HepG2 (cell line): Measurements from ENCODE around the gene PCTP. TPM values are rescaled to one million over a fixed set of nuclear protein-coding genes. Genes with fewer than 3 reads are reported as not detected.

ENCODE experiments used
- DNMT1 ChIP-seq: sonication (generic); formaldehyde crosslinking; IDR thresholded peaks from 2 replicates; pipeline ENCODE4 v1.5.1; 2020; ENCODE audit warnings: mild to moderate bottlenecking, missing genetic modification reagents
- NCOR1 ChIP-seq: fragments of 200-600 bp; sonication (generic); IDR thresholded peaks from 2 replicates; pipeline ENCODE4 v1.7.0; 2017; ENCODE audit warnings: antibody characterized with exemption, low read length, borderline replicate concordance
- ZNF367 ChIP-seq: sonication (generic); formaldehyde crosslinking; IDR thresholded peaks from 2 replicates; pipeline ENCODE4 v1.4.0; 2020; ENCODE audit warnings: missing genetic modification reagents, borderline replicate concordance
- ZNF543 ChIP-seq: sonication (generic); formaldehyde crosslinking; IDR thresholded peaks from 2 replicates; pipeline ENCODE4 v1.4.0; 2020; ENCODE audit warnings: mild to moderate bottlenecking, missing genetic modification reagents
- ZNF549 ChIP-seq: sonication (generic); formaldehyde crosslinking; IDR thresholded peaks from 2 replicates; pipeline ENCODE4 v1.5.0; 2020; ENCODE audit warnings: missing genetic modification reagents
- ZNF879 ChIP-seq: sonication (generic); formaldehyde crosslinking; IDR thresholded peaks from 2 replicates; pipeline ENCODE4 v1.8.1; 2023; ENCODE audit warnings: missing genetic modification reagents
- polyA plus RNA-seq, 8 experiments: library from polyadenylated mRNA; depleted of rRNA in 3 of 8; stranded (reverse) in 7 of 8; unstranded in 1 of 8; fragments of >200 nt; fragmentation: Illumina TruSeq in 4 of 8; extraction: Trizol in 4 of 8; gene quantifications; 2 replicates each; pipeline versions ENCODE4 v1.2.1 to v1.2.3, GENCODE V29; 2011 to 2016; ENCODE audit warnings: low read depth in 4 of 8, missing spikeins in 1 of 8, mixed read lengths in 1 of 8; ENCODE audit not compliant: insufficient read depth in 1 of 8
- total RNA-seq, 5 experiments: library from RNA; depleted of rRNA; stranded (reverse); fragments of >200 nt; fragmentation: Illumina TruSeq; extraction: Trizol; gene quantifications; 2 replicates each; pipeline ENCODE4 v1.2.3, GENCODE V29; 2016; ENCODE audit warnings: low read depth in 1 of 5
- TF ChIP-seq, protein P1 (sequence below), 2 experiments: IDR thresholded peaks; 2 replicates each; pipeline ENCODE4 v1.6.1; 2011 to 2012; ENCODE audit warnings: low read length in 2 of 2, borderline replicate concordance in 1 of 2, low read depth in 1 of 2, mild to moderate bottlenecking in 1 of 2, moderate library complexity in 1 of 2
- TF ChIP-seq, protein P2 (sequence below): sonication (generic); formaldehyde crosslinking; IDR thresholded peaks from 2 replicates; pipeline ENCODE4 v1.4.0; 2020; ENCODE audit warnings: mild to moderate bottlenecking, missing genetic modification reagents
- TF ChIP-seq, protein P3 (sequence below): sonication (generic); formaldehyde crosslinking; IDR thresholded peaks from 2 replicates; pipeline ENCODE4 v1.4.0; 2020; ENCODE audit warnings: missing genetic modification reagents, borderline replicate concordance
- TF ChIP-seq, protein P4 (sequence below): sonication (generic); formaldehyde crosslinking; IDR thresholded peaks from 2 replicates; pipeline ENCODE4 v1.4.0; 2020; ENCODE audit warnings: missing genetic modification reagents; ENCODE audit errors: not compliant biosample characterization
- TF ChIP-seq, protein P5 (sequence below): sonication (generic); formaldehyde crosslinking; IDR thresholded peaks from 2 replicates; pipeline ENCODE4 v1.5.0; 2020; ENCODE audit warnings: mild to moderate bottlenecking, missing genetic modification reagents
- TF ChIP-seq, protein P6 (sequence below): sonication (generic); formaldehyde crosslinking; IDR thresholded peaks from 2 replicates; pipeline ENCODE4 v1.4.0; 2020; ENCODE audit warnings: missing genetic modification reagents

The PCTP gene
- total and polyA plus RNA-seq, 2 of the 13 experiments (the other 11 are each of a cell fraction or from before 2014, with no cell fraction given): 37.1 to 50.7 TPM

DNA sequence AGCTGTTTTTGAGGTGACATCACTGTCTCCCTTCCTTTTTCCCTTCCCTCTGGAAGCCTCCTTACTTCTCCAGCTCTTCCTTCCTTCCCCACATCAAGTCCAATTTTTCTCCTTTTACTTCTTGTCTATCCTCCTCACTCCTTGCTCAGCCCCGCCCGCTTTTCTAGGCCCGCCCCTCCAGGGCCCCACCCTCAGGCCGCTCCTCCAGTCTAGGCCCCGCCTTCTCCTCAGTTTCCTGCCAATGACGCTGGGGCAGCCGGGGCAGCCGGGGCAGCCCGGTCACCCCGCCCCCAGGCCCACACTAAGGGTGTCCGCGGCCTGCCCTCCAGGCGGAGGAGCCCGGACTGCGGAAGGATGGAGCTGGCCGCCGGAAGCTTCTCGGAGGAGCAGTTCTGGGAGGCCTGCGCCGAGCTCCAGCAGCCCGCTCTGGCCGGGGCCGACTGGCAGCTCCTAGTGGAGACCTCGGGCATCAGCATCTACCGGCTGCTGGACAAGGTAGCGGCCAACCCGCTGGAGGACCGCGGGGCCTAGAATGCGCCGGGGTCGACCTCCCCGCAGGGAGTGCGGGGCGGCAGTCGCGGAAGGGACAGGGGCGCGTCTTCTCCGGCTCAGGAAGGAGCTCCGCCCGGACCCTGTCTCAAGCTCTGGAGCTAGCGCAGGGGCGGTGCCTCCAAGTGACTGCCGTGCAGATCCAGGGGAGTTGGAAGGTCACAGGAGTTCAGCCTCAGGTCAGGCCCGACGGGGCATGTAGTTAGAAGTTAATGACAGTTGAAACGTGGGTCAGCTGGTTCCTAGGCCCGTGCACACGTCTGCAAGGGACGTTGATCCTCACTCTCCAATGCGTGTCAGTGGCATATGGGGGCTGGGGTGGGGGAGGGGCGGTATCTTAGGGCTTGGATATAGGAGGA is at the start of gene PCTP (continued):
- TF ChIP-seq, protein P1, sequence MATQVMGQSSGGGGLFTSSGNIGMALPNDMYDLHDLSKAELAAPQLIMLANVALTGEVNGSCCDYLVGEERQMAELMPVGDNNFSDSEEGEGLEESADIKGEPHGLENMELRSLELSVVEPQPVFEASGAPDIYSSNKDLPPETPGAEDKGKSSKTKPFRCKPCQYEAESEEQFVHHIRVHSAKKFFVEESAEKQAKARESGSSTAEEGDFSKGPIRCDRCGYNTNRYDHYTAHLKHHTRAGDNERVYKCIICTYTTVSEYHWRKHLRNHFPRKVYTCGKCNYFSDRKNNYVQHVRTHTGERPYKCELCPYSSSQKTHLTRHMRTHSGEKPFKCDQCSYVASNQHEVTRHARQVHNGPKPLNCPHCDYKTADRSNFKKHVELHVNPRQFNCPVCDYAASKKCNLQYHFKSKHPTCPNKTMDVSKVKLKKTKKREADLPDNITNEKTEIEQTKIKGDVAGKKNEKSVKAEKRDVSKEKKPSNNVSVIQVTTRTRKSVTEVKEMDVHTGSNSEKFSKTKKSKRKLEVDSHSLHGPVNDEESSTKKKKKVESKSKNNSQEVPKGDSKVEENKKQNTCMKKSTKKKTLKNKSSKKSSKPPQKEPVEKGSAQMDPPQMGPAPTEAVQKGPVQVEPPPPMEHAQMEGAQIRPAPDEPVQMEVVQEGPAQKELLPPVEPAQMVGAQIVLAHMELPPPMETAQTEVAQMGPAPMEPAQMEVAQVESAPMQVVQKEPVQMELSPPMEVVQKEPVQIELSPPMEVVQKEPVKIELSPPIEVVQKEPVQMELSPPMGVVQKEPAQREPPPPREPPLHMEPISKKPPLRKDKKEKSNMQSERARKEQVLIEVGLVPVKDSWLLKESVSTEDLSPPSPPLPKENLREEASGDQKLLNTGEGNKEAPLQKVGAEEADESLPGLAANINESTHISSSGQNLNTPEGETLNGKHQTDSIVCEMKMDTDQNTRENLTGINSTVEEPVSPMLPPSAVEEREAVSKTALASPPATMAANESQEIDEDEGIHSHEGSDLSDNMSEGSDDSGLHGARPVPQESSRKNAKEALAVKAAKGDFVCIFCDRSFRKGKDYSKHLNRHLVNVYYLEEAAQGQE (IDR thresholded peaks at IDR 0.05; ENCODE audit: borderline replicate concordance in 1 of 2, low read depth in 1 of 2, low read length in 2 of 2): peak in 1 of 2 experiments; percentile 43; a peak in 1 of 4 replicates
- TF ChIP-seq, protein P2, sequence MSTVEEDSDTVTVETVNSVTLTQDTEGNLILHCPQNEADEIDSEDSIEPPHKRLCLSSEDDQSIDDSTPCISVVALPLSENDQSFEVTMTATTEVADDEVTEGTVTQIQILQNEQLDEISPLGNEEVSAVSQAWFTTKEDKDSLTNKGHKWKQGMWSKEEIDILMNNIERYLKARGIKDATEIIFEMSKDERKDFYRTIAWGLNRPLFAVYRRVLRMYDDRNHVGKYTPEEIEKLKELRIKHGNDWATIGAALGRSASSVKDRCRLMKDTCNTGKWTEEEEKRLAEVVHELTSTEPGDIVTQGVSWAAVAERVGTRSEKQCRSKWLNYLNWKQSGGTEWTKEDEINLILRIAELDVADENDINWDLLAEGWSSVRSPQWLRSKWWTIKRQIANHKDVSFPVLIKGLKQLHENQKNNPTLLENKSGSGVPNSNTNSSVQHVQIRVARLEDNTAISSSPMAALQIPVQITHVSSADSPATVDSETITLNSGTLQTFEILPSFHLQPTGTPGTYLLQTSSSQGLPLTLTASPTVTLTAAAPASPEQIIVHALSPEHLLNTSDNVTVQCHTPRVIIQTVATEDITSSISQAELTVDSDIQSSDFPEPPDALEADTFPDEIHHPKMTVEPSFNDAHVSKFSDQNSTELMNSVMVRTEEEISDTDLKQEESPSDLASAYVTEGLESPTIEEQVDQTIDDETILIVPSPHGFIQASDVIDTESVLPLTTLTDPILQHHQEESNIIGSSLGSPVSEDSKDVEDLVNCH (CRISPR knock-in tag): no peak
- TF ChIP-seq, protein P3, sequence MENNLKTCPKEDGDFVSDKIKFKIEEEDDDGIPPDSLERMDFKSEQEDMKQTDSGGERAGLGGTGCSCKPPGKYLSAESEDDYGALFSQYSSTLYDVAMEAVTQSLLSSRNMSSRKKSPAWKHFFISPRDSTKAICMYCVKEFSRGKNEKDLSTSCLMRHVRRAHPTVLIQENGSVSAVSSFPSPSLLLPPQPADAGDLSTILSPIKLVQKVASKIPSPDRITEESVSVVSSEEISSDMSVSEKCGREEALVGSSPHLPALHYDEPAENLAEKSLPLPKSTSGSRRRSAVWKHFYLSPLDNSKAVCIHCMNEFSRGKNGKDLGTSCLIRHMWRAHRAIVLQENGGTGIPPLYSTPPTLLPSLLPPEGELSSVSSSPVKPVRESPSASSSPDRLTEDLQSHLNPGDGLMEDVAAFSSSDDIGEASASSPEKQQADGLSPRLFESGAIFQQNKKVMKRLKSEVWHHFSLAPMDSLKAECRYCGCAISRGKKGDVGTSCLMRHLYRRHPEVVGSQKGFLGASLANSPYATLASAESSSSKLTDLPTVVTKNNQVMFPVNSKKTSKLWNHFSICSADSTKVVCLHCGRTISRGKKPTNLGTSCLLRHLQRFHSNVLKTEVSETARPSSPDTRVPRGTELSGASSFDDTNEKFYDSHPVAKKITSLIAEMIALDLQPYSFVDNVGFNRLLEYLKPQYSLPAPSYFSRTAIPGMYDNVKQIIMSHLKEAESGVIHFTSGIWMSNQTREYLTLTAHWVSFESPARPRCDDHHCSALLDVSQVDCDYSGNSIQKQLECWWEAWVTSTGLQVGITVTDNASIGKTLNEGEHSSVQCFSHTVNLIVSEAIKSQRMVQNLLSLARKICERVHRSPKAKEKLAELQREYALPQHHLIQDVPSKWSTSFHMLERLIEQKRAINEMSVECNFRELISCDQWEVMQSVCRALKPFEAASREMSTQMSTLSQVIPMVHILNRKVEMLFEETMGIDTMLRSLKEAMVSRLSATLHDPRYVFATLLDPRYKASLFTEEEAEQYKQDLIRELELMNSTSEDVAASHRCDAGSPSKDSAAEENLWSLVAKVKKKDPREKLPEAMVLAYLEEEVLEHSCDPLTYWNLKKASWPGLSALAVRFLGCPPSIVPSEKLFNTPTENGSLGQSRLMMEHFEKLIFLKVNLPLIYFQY (CRISPR knock-in tag): peak; percentile 95
- TF ChIP-seq, protein P4, sequence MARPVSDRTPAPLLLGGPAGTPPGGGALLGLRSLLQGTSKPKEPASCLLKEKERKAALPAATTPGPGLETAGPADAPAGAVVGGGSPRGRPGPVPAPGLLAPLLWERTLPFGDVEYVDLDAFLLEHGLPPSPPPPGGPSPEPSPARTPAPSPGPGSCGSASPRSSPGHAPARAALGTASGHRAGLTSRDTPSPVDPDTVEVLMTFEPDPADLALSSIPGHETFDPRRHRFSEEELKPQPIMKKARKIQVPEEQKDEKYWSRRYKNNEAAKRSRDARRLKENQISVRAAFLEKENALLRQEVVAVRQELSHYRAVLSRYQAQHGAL: no peak
- TF ChIP-seq, protein P5, sequence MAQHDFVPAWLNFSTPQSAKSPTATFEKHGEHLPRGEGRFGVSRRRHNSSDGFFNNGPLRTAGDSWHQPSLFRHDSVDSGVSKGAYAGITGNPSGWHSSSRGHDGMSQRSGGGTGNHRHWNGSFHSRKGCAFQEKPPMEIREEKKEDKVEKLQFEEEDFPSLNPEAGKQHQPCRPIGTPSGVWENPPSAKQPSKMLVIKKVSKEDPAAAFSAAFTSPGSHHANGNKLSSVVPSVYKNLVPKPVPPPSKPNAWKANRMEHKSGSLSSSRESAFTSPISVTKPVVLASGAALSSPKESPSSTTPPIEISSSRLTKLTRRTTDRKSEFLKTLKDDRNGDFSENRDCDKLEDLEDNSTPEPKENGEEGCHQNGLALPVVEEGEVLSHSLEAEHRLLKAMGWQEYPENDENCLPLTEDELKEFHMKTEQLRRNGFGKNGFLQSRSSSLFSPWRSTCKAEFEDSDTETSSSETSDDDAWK (CRISPR knock-in tag): no peak
- no peak for TF ChIP-seq ZNF549 (CRISPR knock-in tag)
- TF ChIP-seq ZNF543: 0 out of 2 replicates have a peak, but pooled peaks have one; percentile 67
- TF ChIP-seq DNMT1: 0 out of 2 replicates have a peak, but pooled peaks have one; percentile 34
- peak; percentile 91 for TF ChIP-seq ZNF879 (CRISPR knock-in tag)
- 0 out of 2 replicates have a peak, but pooled peaks have one; percentile 72 for TF ChIP-seq ZNF367 (CRISPR knock-in tag)
- TF ChIP-seq, protein P6, sequence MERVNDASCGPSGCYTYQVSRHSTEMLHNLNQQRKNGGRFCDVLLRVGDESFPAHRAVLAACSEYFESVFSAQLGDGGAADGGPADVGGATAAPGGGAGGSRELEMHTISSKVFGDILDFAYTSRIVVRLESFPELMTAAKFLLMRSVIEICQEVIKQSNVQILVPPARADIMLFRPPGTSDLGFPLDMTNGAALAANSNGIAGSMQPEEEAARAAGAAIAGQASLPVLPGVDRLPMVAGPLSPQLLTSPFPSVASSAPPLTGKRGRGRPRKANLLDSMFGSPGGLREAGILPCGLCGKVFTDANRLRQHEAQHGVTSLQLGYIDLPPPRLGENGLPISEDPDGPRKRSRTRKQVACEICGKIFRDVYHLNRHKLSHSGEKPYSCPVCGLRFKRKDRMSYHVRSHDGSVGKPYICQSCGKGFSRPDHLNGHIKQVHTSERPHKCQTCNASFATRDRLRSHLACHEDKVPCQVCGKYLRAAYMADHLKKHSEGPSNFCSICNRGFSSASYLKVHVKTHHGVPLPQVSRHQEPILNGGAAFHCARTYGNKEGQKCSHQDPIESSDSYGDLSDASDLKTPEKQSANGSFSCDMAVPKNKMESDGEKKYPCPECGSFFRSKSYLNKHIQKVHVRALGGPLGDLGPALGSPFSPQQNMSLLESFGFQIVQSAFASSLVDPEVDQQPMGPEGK (CRISPR knock-in tag): peak; percentile 95
- TF ChIP-seq NCOR1: no peak
